WTC11 (cell line): ENCODE data around the gene B4GALT2. TPM values are rescaled to one million over a fixed set of nuclear protein-coding genes. Genes with fewer than 3 reads are reported as not detected.

Experiments used
- ATAC-seq: fragments of 200-7000 bp; cut with Tn5 transposase; 2 replicates; pipeline ENCODE4 v1.10.0; 2021; ENCODE audit warnings: mild to moderate bottlenecking, moderate library complexity
- CTCF ChIA-PET: fragments of 300-600 bp; sonication (Branson Sonifier 250); formaldehyde crosslinking; loops from one replicate; lab custom pipeline; 2021; ENCODE audit warnings: antibody characterized with exemption; lab: Charles Lee
- POLR2A ChIA-PET: fragments of 350-600 bp; sonication (Branson Sonifier 250); formaldehyde crosslinking; loops from one replicate; lab custom pipeline; 2021; ENCODE audit warnings: antibody characterized with exemption; lab: Charles Lee
- DNase-seq: peaks from one replicate; pipeline ENCODE4 v3.0.0; 2021; ENCODE audit warnings: low spot score
- H3K27ac Mint-ChIP-seq: 2 replicates; pipeline ENCODE4 v1.8.0; 2021; ENCODE audit warnings: mixed read lengths
- H3K27me3 Mint-ChIP-seq: 2 replicates; pipeline ENCODE4 v1.8.0; 2021; ENCODE audit warnings: low read depth, mild to moderate bottlenecking, moderate library complexity, mixed read lengths
- H3K36me3 Mint-ChIP-seq: 2 replicates; pipeline ENCODE4 v1.8.0; 2021; ENCODE audit warnings: mixed read lengths
- H3K4me1 Mint-ChIP-seq: 2 replicates; pipeline ENCODE4 v1.8.0; 2022; ENCODE audit warnings: mixed read lengths
- H3K4me3 Mint-ChIP-seq: 2 replicates; pipeline ENCODE4 v1.8.0; 2021; ENCODE audit warnings: mild to moderate bottlenecking, moderate library complexity, mixed read lengths
- H3K9me3 Mint-ChIP-seq: 2 replicates; pipeline ENCODE4 v1.8.0; 2021; ENCODE audit warnings: mixed read lengths
- IRF1 ChIP-seq: sonication (generic); formaldehyde crosslinking; IDR thresholded peaks from 2 replicates; pipeline ENCODE4 v1.8.0; 2023; ENCODE audit warnings: missing genetic modification reagents
- NR1H2 ChIP-seq: sonication (generic); formaldehyde crosslinking; IDR thresholded peaks from 2 replicates; pipeline ENCODE4 v1.9.0; 2021; ENCODE audit warnings: mild to moderate bottlenecking, moderate library complexity, missing genetic modification reagents
- RORB ChIP-seq: fragments of 250-450 bp; sonication (Bioruptor Pico); IDR thresholded peaks from 2 replicates; pipeline ENCODE4 v1.9.0; 2021; ENCODE audit warnings: mild to moderate bottlenecking
- SOX15 ChIP-seq: fragments of 250-450 bp; sonication (Bioruptor Pico); IDR thresholded peaks from 2 replicates; pipeline ENCODE4 v1.9.0; 2021; ENCODE audit warnings: mild to moderate bottlenecking
- ZNF219 ChIP-seq: sonication (generic); formaldehyde crosslinking; IDR thresholded peaks from 2 replicates; pipeline ENCODE4 v1.8.0; 2023; ENCODE audit warnings: missing genetic modification reagents, mild to moderate bottlenecking, borderline replicate concordance
- ZNF396 ChIP-seq: fragments of 250-450 bp; sonication (Bioruptor Pico); IDR thresholded peaks from 2 replicates; pipeline ENCODE4 v1.8.0; 2021; ENCODE audit warnings: mild to moderate bottlenecking, moderate library complexity, borderline replicate concordance
- ZSCAN18 ChIP-seq: fragments of 250-450 bp; sonication (Bioruptor Pico); IDR thresholded peaks from 2 replicates; pipeline ENCODE4 v2.1.2; 2022; ENCODE audit warnings: mild to moderate bottlenecking, moderate library complexity
- total RNA-seq: library from RNA; stranded (reverse); gene quantifications from 3 replicates; pipeline ENCODE4 v1.2.3, GENCODE V29; 2021
- TF ChIP-seq, protein P1 (sequence below): sonication (generic); formaldehyde crosslinking; IDR thresholded peaks from 2 replicates; pipeline ENCODE4 v1.8.0; 2022; ENCODE audit warnings: mild to moderate bottlenecking, missing genetic modification reagents
- TF ChIP-seq, protein P2 (sequence below): fragments of 200-600 bp; IDR thresholded peaks from 2 replicates; pipeline ENCODE4 v1.8.0; 2022; ENCODE audit warnings: antibody characterized with exemption
- TF ChIP-seq, protein P3 (sequence below): sonication (generic); formaldehyde crosslinking; IDR thresholded peaks from 2 replicates; pipeline ENCODE4 v1.8.0; 2022; ENCODE audit warnings: mild to moderate bottlenecking, missing genetic modification reagents

The B4GALT2 gene
- total RNA-seq, 1 experiment from 2014 or later = 66.7 TPM

GRCh38 chr1:44002165-44002564 lies 23.2 kb downstream of the B4GALT2 start:
- H3K36me3 Mint-ChIP-seq = peaks cover 9% of the 10 kb centered on the region
- POLR2A ChIA-PET = no interaction called here
- DNase-seq (no peak), ATAC-seq (no peak)
- peaks cover 3% of the 10 kb centered on the region; the same call in 1 of the 2 replicates for H3K4me1 Mint-ChIP-seq
- H3K4me3 Mint-ChIP-seq = no peak overlapping the region
- no peak overlapping the region for H3K27ac Mint-ChIP-seq
- TF ChIP-seq, protein P1, sequence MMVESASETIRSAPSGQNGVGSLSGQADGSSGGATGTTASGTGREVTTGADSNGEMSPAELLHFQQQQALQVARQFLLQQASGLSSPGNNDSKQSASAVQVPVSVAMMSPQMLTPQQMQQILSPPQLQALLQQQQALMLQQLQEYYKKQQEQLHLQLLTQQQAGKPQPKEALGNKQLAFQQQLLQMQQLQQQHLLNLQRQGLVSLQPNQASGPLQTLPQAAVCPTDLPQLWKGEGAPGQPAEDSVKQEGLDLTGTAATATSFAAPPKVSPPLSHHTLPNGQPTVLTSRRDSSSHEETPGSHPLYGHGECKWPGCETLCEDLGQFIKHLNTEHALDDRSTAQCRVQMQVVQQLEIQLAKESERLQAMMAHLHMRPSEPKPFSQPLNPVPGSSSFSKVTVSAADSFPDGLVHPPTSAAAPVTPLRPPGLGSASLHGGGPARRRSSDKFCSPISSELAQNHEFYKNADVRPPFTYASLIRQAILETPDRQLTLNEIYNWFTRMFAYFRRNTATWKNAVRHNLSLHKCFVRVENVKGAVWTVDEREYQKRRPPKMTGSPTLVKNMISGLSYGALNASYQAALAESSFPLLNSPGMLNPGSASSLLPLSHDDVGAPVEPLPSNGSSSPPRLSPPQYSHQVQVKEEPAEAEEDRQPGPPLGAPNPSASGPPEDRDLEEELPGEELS (CRISPR knock-in tag) = no peak
- TF ChIP-seq SOX15 (no peak), ZNF219 (CRISPR knock-in tag) (no peak)
- H3K27me3 Mint-ChIP-seq = no peaks in the 10 kb centered on the region; the same call in 1 of the 2 replicates
- CTCF ChIA-PET = interaction anchor here (2.0 to 7.0 kb wide), 2 partner anchors 9 to 32 kb away, joined by 6 to 132 read pairs; partner anchors contain the start of gene SLC6A9
- H3K9me3 Mint-ChIP-seq = no peaks in the 10 kb centered on the region

DNA sequence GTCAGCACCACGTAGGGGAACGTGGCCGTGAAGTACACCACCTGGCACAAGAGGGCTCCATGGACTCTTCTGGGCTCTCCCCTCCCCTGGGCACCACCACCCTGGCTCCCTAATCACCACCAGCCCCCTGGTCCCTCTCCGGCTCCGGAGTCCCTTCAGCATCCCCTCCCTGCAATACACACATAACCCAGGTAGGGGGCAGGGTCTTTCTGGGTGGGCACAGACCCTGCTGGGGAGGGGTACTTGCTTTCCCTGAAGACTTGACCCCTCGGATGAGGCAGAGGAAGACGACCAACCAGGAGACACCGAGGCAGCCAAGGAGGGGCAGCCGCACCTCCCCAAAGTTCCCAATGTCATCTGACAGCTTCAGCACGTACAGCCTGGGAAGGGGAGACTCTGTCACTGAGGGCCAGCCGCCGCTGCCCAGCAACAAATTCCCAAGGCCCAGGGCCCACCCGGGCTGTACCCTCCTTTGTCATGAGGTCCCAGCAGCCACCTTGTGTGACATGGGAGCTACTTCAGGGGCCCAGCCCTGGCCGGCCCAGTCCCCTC lies 23.7 kb downstream of the B4GALT2 start:
- H3K4me1 Mint-ChIP-seq = peaks cover under 1% of the 10 kb centered on the region; the same call in 1 of the 2 replicates
- no peaks in the 10 kb centered on the region; the same call in 1 of the 2 replicates for H3K27me3 Mint-ChIP-seq
- peak; percentile 40 for DNase-seq
- no peak overlapping the region for H3K27ac Mint-ChIP-seq
- no peaks in the 10 kb centered on the region for H3K9me3 Mint-ChIP-seq
- TF ChIP-seq, protein P2, sequence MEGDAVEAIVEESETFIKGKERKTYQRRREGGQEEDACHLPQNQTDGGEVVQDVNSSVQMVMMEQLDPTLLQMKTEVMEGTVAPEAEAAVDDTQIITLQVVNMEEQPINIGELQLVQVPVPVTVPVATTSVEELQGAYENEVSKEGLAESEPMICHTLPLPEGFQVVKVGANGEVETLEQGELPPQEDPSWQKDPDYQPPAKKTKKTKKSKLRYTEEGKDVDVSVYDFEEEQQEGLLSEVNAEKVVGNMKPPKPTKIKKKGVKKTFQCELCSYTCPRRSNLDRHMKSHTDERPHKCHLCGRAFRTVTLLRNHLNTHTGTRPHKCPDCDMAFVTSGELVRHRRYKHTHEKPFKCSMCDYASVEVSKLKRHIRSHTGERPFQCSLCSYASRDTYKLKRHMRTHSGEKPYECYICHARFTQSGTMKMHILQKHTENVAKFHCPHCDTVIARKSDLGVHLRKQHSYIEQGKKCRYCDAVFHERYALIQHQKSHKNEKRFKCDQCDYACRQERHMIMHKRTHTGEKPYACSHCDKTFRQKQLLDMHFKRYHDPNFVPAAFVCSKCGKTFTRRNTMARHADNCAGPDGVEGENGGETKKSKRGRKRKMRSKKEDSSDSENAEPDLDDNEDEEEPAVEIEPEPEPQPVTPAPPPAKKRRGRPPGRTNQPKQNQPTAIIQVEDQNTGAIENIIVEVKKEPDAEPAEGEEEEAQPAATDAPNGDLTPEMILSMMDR = peak; percentile 62; the same call in 1 of the 2 replicates
- TF ChIP-seq ZSCAN18 (CRISPR knock-in tag) (no peak), ZNF396 (CRISPR knock-in tag) (no peak)
- CTCF ChIA-PET = interaction anchor here (1.0 to 7.0 kb wide), 4 partner anchors 9 to 55 kb away, joined by 4 to 132 read pairs (median 28); partner anchors contain the start of gene SLC6A9
- peak; percentile 62 for ATAC-seq
- POLR2A ChIA-PET = no interaction called here
- H3K36me3 Mint-ChIP-seq = peaks cover 9% of the 10 kb centered on the region
- H3K4me3 Mint-ChIP-seq = no peak overlapping the region

- POLR2A ChIA-PET = interaction anchor here (0.6 kb wide), 1 partner anchor 16 kb away, joined by 3 read pairs; no protein-coding TSS in a partner anchor
- TF ChIP-seq, protein P3, sequence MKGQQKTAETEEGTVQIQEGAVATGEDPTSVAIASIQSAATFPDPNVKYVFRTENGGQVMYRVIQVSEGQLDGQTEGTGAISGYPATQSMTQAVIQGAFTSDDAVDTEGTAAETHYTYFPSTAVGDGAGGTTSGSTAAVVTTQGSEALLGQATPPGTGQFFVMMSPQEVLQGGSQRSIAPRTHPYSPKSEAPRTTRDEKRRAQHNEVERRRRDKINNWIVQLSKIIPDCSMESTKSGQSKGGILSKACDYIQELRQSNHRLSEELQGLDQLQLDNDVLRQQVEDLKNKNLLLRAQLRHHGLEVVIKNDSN = no peak
- TF ChIP-seq RORB = no peak
- TF ChIP-seq IRF1 (CRISPR knock-in tag) = no peak
- no peak for TF ChIP-seq NR1H2
- TF ChIP-seq, all 79 proteins: peak for 0
- Mint-ChIP-seq H3K4me1 (peaks cover 7% of the 10 kb centered on the region), H3K4me3 (no peak overlapping the region), H3K36me3 (peaks cover 4% of the 10 kb centered on the region; the same call in 1 of the 2 replicates), H3K27me3 (no peaks in the 10 kb centered on the region; the same call in 1 of the 2 replicates), H3K9me3 (no peaks in the 10 kb centered on the region), H3K27ac (no peak overlapping the region)
- DNase-seq = no peak
- no peak for ATAC-seq
- CTCF ChIA-PET = interaction anchor here (0.6 to 7.0 kb wide), 2 partner anchors 11 to 26 kb away, joined by 3 to 132 read pairs; partner anchors contain the start of gene SLC6A9
These were observed 29.2 kb downstream of the B4GALT2 start for GRCh38 chr1:44008259-44008658.
